PC-9 (cell line): ENCODE measurements around the gene CEACAM4. TPM values are rescaled to one million over a fixed set of nuclear protein-coding genes. Genes with fewer than 3 reads are reported as not detected.
A peak's percentile ranks its signal among the peaks of the same experiment; 100 is the strongest.

ENCODE experiments used
- BruUV-seq: library from RNA; stranded (reverse); fragments of 400-500 nt; replicated peaks from 2 replicates; lab custom pipeline; 2021; lab: Mats Ljungman, UMichigan
- CTCF ChIA-PET: fragments of 300-600 bp; sonication (Branson Sonifier 250); formaldehyde crosslinking; loops from one replicate; lab custom pipeline; 2022; ENCODE audit warnings: antibody characterized with exemption; lab: Charles Lee
- POLR2A ChIA-PET: fragments of 300-600 bp; sonication (Branson Sonifier 250); formaldehyde crosslinking; loops from one replicate; lab custom pipeline; 2022; ENCODE audit warnings: antibody characterized with exemption; ENCODE audit not compliant: unreplicated experiment; lab: Charles Lee
- DNase-seq, 2 experiments: peaks; one replicate each; pipeline versions ENCODE4 v3.0.0 to v3.0.0-alpha.2; 2015 to 2022; ENCODE audit warnings: mixed read lengths in 1 of 2
- H2AFZ ChIP-seq: fragments of 200-600 bp; sonication (generic); 2 replicates; pipeline ENCODE4 v1.8.1; 2017; ENCODE audit warnings: antibody characterized with exemption
- H3F3A ChIP-seq: fragments of 200-600 bp; sonication (generic); 2 replicates; pipeline ENCODE4 v1.8.1; 2017; ENCODE audit warnings: antibody characterized with exemption, mild to moderate bottlenecking, low read depth; ENCODE audit not compliant: insufficient read depth
- H3K27ac ChIP-seq: fragments of 200-600 bp; sonication (generic); 2 replicates; pipeline ENCODE4 v1.6.1; 2016; ENCODE audit warnings: mixed run types
- H3K27me3 ChIP-seq: fragments of 200-600 bp; sonication (generic); 2 replicates; pipeline ENCODE4 v1.6.1; 2016; ENCODE audit warnings: low read depth, mixed run types; ENCODE audit not compliant: insufficient read depth
- H3K36me3 ChIP-seq: fragments of 200-600 bp; sonication (generic); 2 replicates; pipeline ENCODE4 v1.6.1; 2016; ENCODE audit warnings: low read depth, mixed run types
- H3K4me1 ChIP-seq: fragments of 200-600 bp; sonication (generic); replicated peaks from 2 replicates; pipeline ENCODE4 v1.6.1; 2016; ENCODE audit warnings: mixed run types; ENCODE audit not compliant: insufficient read depth
- H3K4me2 ChIP-seq: fragments of 200-600 bp; sonication (generic); 2 replicates; pipeline ENCODE4 v1.6.1; 2017; ENCODE audit warnings: mixed run types
- H3K4me3 ChIP-seq: fragments of 200-600 bp; sonication (generic); 2 replicates; pipeline ENCODE4 v1.6.1; 2016; ENCODE audit warnings: mixed run types
- H3K79me2 ChIP-seq: fragments of 200-600 bp; sonication (generic); 2 replicates; pipeline ENCODE4 v1.6.1; 2017; ENCODE audit warnings: low read depth, mixed run types
- H3K9me2 ChIP-seq: fragments of 200-600 bp; sonication (generic); 2 replicates; pipeline ENCODE4 v1.8.1; 2017; ENCODE audit warnings: mild to moderate bottlenecking; ENCODE audit not compliant: insufficient read depth
- H3K9me3 ChIP-seq: fragments of 200-600 bp; sonication (generic); 2 replicates; pipeline ENCODE4 v1.8.1; 2016; ENCODE audit warnings: low read depth; ENCODE audit not compliant: insufficient read depth
- H4K20me1 ChIP-seq: fragments of 200-600 bp; sonication (generic); 2 replicates; pipeline ENCODE4 v1.8.1; 2017; ENCODE audit not compliant: insufficient read depth
- EZH2 ChIP-seq: fragments of 200-600 bp; sonication (generic); IDR thresholded peaks from 2 replicates; pipeline ENCODE4 v1.8.0; 2017; ENCODE audit warnings: antibody characterized with exemption, low read depth
- intact Hi-C: fragments of 100-400 bp; cut with micrococcal nuclease; formaldehyde crosslinking; loops from one replicate; pipeline ENCODE4 v1.10.0; 2022; ENCODE audit not compliant: unreplicated experiment
- total RNA-seq: library from RNA; stranded (reverse); gene quantifications from 2 replicates; pipeline ENCODE4 v1.2.3, GENCODE V29; 2021
- TF ChIP-seq, protein P1 (sequence below): fragments of 200-600 bp; sonication (generic); conservative IDR thresholded peaks from 2 replicates; pipeline ENCODE4 v1.6.1; 2017; ENCODE audit warnings: mixed run types, antibody characterized with exemption, mild to moderate bottlenecking, moderate library complexity

CEACAM4 gene
- total RNA-seq, 1 experiment from 2014 or later = not detected

- no peak for DNase-seq
- Histone ChIP-seq H3K4me1 (no peaks in the 10 kb centered on the region), H2AFZ (no peak overlapping the region), H3K27ac (no peak overlapping the region), H3K27me3 (peaks cover 38% of the 10 kb centered on the region), H3F3A (no peaks in the 10 kb centered on the region), H3K79me2 (no peaks in the 10 kb centered on the region), H4K20me1 (no peaks in the 10 kb centered on the region), H3K4me2 (no peak overlapping the region), H3K36me3 (no peaks in the 10 kb centered on the region), H3K4me3 (no peak overlapping the region), H3K9me3 (no peaks in the 10 kb centered on the region), H3K9me2 (no peaks in the 10 kb centered on the region)
- CTCF ChIA-PET = interaction anchor here (0.6 kb wide), 1 partner anchor 150 kb away, joined by 3 read pairs; no protein-coding TSS in a partner anchor
- no TSS peak for BruUV-seq
- TF ChIP-seq, protein P1, sequence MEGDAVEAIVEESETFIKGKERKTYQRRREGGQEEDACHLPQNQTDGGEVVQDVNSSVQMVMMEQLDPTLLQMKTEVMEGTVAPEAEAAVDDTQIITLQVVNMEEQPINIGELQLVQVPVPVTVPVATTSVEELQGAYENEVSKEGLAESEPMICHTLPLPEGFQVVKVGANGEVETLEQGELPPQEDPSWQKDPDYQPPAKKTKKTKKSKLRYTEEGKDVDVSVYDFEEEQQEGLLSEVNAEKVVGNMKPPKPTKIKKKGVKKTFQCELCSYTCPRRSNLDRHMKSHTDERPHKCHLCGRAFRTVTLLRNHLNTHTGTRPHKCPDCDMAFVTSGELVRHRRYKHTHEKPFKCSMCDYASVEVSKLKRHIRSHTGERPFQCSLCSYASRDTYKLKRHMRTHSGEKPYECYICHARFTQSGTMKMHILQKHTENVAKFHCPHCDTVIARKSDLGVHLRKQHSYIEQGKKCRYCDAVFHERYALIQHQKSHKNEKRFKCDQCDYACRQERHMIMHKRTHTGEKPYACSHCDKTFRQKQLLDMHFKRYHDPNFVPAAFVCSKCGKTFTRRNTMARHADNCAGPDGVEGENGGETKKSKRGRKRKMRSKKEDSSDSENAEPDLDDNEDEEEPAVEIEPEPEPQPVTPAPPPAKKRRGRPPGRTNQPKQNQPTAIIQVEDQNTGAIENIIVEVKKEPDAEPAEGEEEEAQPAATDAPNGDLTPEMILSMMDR = no peak
- no peak for TF ChIP-seq EZH2
- intact Hi-C loops = loop anchor here (5.0 kb wide), 1 partner anchor 148 kb away; no protein-coding TSS in a partner anchor
- POLR2A ChIA-PET = no interaction called here
Measured at GRCh38 chr19:41599175-41599966, 27.5 kb downstream of the CEACAM4 start.

DNA sequence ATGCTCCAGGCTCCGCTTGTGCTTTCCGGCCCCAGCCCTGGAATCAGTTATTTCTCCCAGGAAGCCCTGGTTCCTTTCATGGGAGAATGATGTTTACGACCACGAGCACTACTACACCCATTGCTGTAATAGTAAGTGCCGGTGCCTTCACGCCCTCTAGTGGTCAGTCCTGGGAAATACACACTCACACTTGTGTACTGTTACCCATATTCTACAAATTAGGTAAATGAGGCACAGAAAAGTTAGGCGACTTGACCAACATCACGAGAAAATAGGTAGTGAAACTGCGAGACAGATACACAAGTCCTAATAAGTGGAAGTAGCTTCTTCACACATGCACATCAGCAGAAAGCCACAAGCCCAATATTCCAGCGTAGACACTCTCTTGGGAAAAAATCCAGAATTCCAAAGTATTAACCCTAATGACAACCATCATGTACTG is 29.3 kb downstream of the CEACAM4 start:
- Histone ChIP-seq H3K4me1 (no peaks in the 10 kb centered on the region), H4K20me1 (no peaks in the 10 kb centered on the region), H3K36me3 (no peaks in the 10 kb centered on the region), H3K4me2 (no peak overlapping the region), H3K79me2 (no peaks in the 10 kb centered on the region), H3K27ac (no peak overlapping the region), H3F3A (no peaks in the 10 kb centered on the region), H3K9me3 (no peaks in the 10 kb centered on the region), H3K27me3 (peaks cover 21% of the 10 kb centered on the region), H3K9me2 (no peaks in the 10 kb centered on the region), H3K4me3 (no peak overlapping the region), H2AFZ (no peak overlapping the region)
- peak; percentile 51 to 60 for DNase-seq
- BruUV-seq = no TSS peak
- CTCF ChIA-PET = no interaction called here
- POLR2A ChIA-PET = no interaction called here
- intact Hi-C loops = loop anchor here (5.0 kb wide), 1 partner anchor 150 kb away; no protein-coding TSS in a partner anchor
- no peak for TF ChIP-seq EZH2
- TF ChIP-seq, protein P1 = peak; percentile 97

DNA sequence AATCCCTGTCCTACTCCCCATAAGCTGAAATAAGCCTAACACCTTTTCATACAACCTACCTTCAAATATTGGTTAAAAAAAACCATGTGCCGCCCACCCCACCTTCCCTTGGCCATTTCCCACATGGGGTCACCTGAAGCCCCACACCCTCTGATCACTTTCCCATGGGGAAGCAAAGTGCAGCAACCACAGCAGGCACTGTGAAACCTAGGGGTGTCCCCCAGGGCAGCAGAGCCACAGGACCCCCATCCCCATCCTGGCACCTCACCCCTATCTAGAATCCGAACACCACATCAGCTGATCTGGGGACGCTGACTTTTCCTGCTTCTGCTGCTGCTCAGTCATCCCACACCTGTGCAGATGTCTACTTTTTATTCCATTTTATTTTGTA is 31.0 kb downstream of the CEACAM4 start:
- Histone ChIP-seq H3K36me3 (no peaks in the 10 kb centered on the region), H3K27me3 (peaks cover 7% of the 10 kb centered on the region; the same call in 1 of the 2 replicates), H3K79me2 (no peaks in the 10 kb centered on the region), H3K4me2 (no peak overlapping the region), H3K9me2 (no peaks in the 10 kb centered on the region), H3K9me3 (no peaks in the 10 kb centered on the region), H4K20me1 (no peaks in the 10 kb centered on the region), H3K4me3 (no peak overlapping the region), H3K27ac (no peak overlapping the region), H3F3A (no peaks in the 10 kb centered on the region), H2AFZ (no peak overlapping the region), H3K4me1 (no peaks in the 10 kb centered on the region)
- TF ChIP-seq EZH2 = no peak
- TF ChIP-seq, protein P1 = no peak
- BruUV-seq = no TSS peak
- intact Hi-C loops = loop anchor here (1.0 to 5.0 kb wide), 2 partner anchors 147 to 151 kb away; no protein-coding TSS in a partner anchor
- no peak for DNase-seq
- ChIA-PET CTCF (no interaction called here), POLR2A (no interaction called here)
